Aorta (tissue), 5 donors: ENCODE data around the gene FUZ. TPM values are rescaled to one million over a fixed set of nuclear protein-coding genes. Genes with fewer than 3 reads are reported as not detected.

ENCODE experiments used
- ATAC-seq: fragments of 200-7000 bp; cut with Tn5 transposase; one replicate; pipeline ENCODE4 v1.9.1; 2022; ENCODE audit warnings: moderate library complexity; ENCODE audit not compliant: low FRiP score
- DNase-seq, 2 donors: peaks; one replicate each; pipeline ENCODE4 v3.0.0-alpha.2; 2020
- H3K27ac ChIP-seq, 2 donors: one replicate each; pipeline ENCODE4 v1.5.1; 2013; ENCODE audit warnings: low read length in 2 of 2, mild to moderate bottlenecking in 2 of 2, moderate library complexity in 2 of 2, control low read depth in 1 of 2, inconsistent platforms in 1 of 2, low read depth in 1 of 2
- H3K27me3 ChIP-seq, 2 donors: one replicate each; pipeline ENCODE4 v1.6.1; 2013; ENCODE audit warnings: control low read depth in 1 of 2, low read length in 1 of 2, mild to moderate bottlenecking in 1 of 2, moderate library complexity in 1 of 2; ENCODE audit not compliant: insufficient read depth in 2 of 2, control insufficient read depth in 1 of 2
- H3K36me3 ChIP-seq, 2 donors: one replicate each; pipeline ENCODE4 v1.6.1; 2013; ENCODE audit warnings: control low read depth in 1 of 2, low read length in 1 of 2, mild to moderate bottlenecking in 1 of 2; ENCODE audit not compliant: insufficient read depth in 2 of 2, control insufficient read depth in 1 of 2
- H3K4me1 ChIP-seq, 2 donors: one replicate each; pipeline ENCODE4 v1.6.1; 2013; ENCODE audit warnings: low read length in 2 of 2, control low read depth in 1 of 2, mild to moderate bottlenecking in 1 of 2, moderate library complexity in 1 of 2; ENCODE audit not compliant: insufficient read depth in 2 of 2, control insufficient read depth in 1 of 2
- H3K4me3 ChIP-seq, 2 donors: one replicate each; pipeline ENCODE4 v1.5.1; 2013; ENCODE audit warnings: low read length in 2 of 2, control low read depth in 1 of 2, mild to moderate bottlenecking in 1 of 2
- H3K9me3 ChIP-seq: one replicate; pipeline ENCODE4 v1.6.1; 2013; ENCODE audit warnings: mild to moderate bottlenecking, low read length; ENCODE audit not compliant: control insufficient read depth
- WGBS, 2 donors: extraction: QIAGEN DNeasy Blood & Tissue Kit; methylation state at CpG; one replicate each; pipeline ENCODE4 v1.1.7; 2013; 5-methylcytosine and 5-hydroxymethylcytosine counted together
- intact Hi-C, 2 donors: fragments of 100-400 bp; cut with DNase I; formaldehyde crosslinking; loops; one replicate each; pipeline versions ENCODE4 v1.14.2 to v1.15.0; 2022
- polyA plus RNA-seq, 2 donors: library from polyadenylated mRNA; stranded (reverse); fragments of 200-250 nt; gene quantifications; one replicate each; pipeline ENCODE4 v1.2.3, GENCODE V29; 2013
- total RNA-seq, 2 donors: library from RNA; stranded (reverse); fragmentation: NEBNext Ultra II Directional; extraction: Animal tissue kit (Norgen Biotek cat#: 25700); gene quantifications; one replicate each; pipeline ENCODE4 v1.2.1, GENCODE V29; 2021
- donor health status: healthy with polysubstance abuse.
- donor health status: Bipolar disorder and iron deficiency.
- donor health status: DM: no; HTN: no; CAD: no.
- donor health status: DM: no; HTN: no; CAD: no.
- donor health status: DM: yes; HTN: yes; CAD: no.

Gene FUZ
- total and polyA plus RNA-seq, 4 donors, result 9.3 to 27.8 (median 14.8) TPM

- WGBS, 2 donors, result 77 to 79% methylated on average over 11 of the region's 11 CpGs
- Histone ChIP-seq H3K4me3 (no peak overlapping the region), H3K4me1 (no peaks in the 10 kb centered on the region), H3K27me3 (no peaks in the 10 kb centered on the region), H3K9me3 (no peaks in the 10 kb centered on the region), H3K27ac (no peak overlapping the region), H3K36me3 (peaks cover 0 to 7% of the 10 kb centered on the region in 2 donors)
- ATAC-seq (no peak), DNase-seq (no peak)
- intact Hi-C loops, result no loop called here
Measured at GRCh38 chr19:49779731-49780555, 33.1 kb downstream of the FUZ start.

DNA sequence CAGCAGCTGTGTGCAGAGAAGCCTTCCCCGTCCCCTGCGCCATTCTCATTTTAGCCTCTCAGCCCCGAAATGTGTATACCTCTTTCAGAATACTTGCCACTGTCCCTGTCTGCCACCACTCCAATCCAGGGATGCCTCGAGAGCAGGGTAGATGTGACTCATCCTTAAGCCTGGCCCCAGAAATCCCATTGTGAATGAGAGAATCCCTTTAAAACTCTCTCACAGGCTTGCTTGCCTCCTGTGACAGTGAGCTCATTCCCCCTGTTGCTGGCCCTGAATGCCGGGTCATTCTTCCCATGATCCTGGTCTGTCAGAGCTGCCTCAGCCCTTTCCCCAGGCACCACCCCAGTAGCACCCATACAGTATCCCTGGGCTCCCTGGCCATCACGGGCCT lies 36.7 kb downstream of the FUZ start:
- Histone ChIP-seq H3K36me3 (no peaks in the 10 kb centered on the region), H3K27me3 (no peaks in the 10 kb centered on the region), H3K4me3 (no peak overlapping the region), H3K4me1 (no peaks in the 10 kb centered on the region), H3K9me3 (no peaks in the 10 kb centered on the region), H3K27ac (no peak overlapping the region)
- DNase-seq (no peak), ATAC-seq (no peak)
- intact Hi-C loops, result no loop called here
- 87 to 91% methylated on average over 6 of the region's 6 CpGs for WGBS, 2 donors

- Histone ChIP-seq H3K9me3 (no peaks in the 10 kb centered on the region), H3K36me3 (no peaks in the 10 kb centered on the region), H3K4me3 (no peak overlapping the region), H3K27ac (no peak overlapping the region), H3K27me3 (no peaks in the 10 kb centered on the region), H3K4me1 (no peaks in the 10 kb centered on the region)
- intact Hi-C loops, result no loop called here
- ATAC-seq, result no peak
- 92 to 94% methylated on average over 19 to 20 of the region's 20 CpGs for WGBS, 2 donors
- no peak for DNase-seq
Measured at GRCh38 chr19:49775742-49776370, 37.2 kb downstream of the FUZ start.

DNA sequence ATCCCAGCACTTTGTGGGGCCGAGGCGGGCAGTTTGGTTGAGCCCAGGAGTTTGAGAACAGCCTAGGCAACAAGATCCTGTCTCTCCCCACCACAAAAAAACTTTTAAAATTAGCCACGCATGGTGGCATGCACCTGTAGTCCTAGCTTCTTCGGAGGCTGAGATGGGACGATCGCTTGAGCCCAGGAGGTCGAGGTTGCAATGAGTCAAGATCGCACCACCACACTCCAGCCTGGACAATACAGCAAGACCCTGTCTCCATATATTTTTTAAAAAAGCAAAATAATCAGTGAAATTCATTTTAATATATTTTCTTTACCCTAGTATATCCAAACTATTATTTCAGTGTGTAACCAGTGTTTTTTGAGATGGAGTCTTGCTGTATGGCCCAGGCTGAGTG lies 38.1 kb downstream of the FUZ start:
- Histone ChIP-seq H3K27ac (no peak overlapping the region), H3K9me3 (no peaks in the 10 kb centered on the region), H3K4me3 (no peak overlapping the region), H3K27me3 (no peaks in the 10 kb centered on the region), H3K36me3 (no peaks in the 10 kb centered on the region), H3K4me1 (no peaks in the 10 kb centered on the region)
- ATAC-seq, result no peak
- no peak for DNase-seq
- intact Hi-C loops, result no loop called here
- WGBS, 2 donors, result 95% methylated on average over 8 of the region's 8 CpGs

GRCh38 chr19:49773663-49774350 lies 39.3 kb downstream of the FUZ start:
- Histone ChIP-seq H3K27ac (no peak overlapping the region), H3K36me3 (no peaks in the 10 kb centered on the region), H3K4me1 (no peaks in the 10 kb centered on the region), H3K27me3 (no peaks in the 10 kb centered on the region), H3K4me3 (no peak overlapping the region), H3K9me3 (no peaks in the 10 kb centered on the region)
- ATAC-seq, result no peak
- WGBS, 2 donors, result 74 to 76% methylated on average over 8 of the region's 8 CpGs
- no peak for DNase-seq
- intact Hi-C loops, result no loop called here

DNA sequence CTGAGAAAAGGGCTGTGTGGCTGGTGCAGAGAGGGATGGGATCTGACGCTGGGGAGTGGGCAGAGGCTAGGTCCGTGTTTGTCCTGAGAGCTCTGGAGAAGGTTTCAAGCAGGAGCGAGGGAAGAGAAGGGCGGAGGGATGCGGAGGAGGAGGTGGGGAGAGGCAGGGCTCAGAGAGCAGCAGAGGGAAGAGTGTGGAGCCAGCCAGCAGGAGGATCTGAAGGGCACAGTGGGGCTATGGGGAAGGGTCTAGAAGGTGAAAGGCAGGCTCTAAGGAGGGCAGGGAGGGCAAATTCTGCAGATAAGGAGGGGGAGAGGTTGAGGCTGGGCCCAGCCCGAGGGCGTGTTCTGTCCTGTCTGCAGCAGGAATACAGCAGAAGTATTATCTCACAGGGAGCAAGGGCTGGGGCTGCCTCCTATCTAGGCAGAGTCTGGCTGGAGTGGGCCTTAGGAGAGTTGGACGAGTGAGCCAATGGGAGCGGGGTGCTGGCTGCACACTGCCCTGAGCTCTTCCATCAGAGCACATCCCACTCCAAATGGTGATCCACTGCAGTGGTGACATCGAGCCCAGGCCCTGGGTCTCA lies 40.2 kb downstream of the FUZ start:
- DNase-seq (no peak), ATAC-seq (no peak)
- H3K27ac ChIP-seq, result no peak overlapping the region
- peaks cover 0 to 4% of the 10 kb centered on the region in 2 donors for H3K4me1 ChIP-seq
- H3K27me3 ChIP-seq, result no peaks in the 10 kb centered on the region
- H3K9me3 ChIP-seq, result no peaks in the 10 kb centered on the region
- no peaks in the 10 kb centered on the region for H3K36me3 ChIP-seq
- no peak overlapping the region for H3K4me3 ChIP-seq
- intact Hi-C loops, result no loop called here
- WGBS, 2 donors, result 93 to 96% methylated on average over 10 of the region's 10 CpGs

- peaks cover 0 to 4% of the 10 kb centered on the region in 2 donors for H3K4me1 ChIP-seq
- H3K9me3 ChIP-seq, result no peaks in the 10 kb centered on the region
- H3K27ac ChIP-seq, result no peak overlapping the region
- WGBS, 2 donors, result 86 to 94% methylated on average over 12 to 13 of the region's 13 CpGs
- intact Hi-C loops, result no loop called here
- no peak overlapping the region for H3K4me3 ChIP-seq
- no peak for DNase-seq
- no peaks in the 10 kb centered on the region for H3K27me3 ChIP-seq
- no peak for ATAC-seq
- no peaks in the 10 kb centered on the region for H3K36me3 ChIP-seq
Measured at GRCh38 chr19:49771674-49772139, 41.4 kb downstream of the FUZ start.

GRCh38 chr19:49770529-49770928 lies 42.6 kb downstream of the FUZ start:
- no peak for ATAC-seq
- H3K4me1 ChIP-seq, result peaks cover 0 to 4% of the 10 kb centered on the region in 2 donors
- DNase-seq, result no peak
- no peaks in the 10 kb centered on the region for H3K9me3 ChIP-seq
- no peaks in the 10 kb centered on the region for H3K36me3 ChIP-seq
- intact Hi-C loops, result no loop called here
- no peak overlapping the region for H3K4me3 ChIP-seq
- WGBS, 2 donors, result 82 to 85% methylated on average over 8 of the region's 8 CpGs
- no peak overlapping the region for H3K27ac ChIP-seq
- no peaks in the 10 kb centered on the region for H3K27me3 ChIP-seq
